Measurements from ENCODE around the gene UBE2Q2.
"Not testable (repeated sequence)": the region's sequence is repeated elsewhere in the genome, so short reads cannot be mapped to it uniquely, and the experiment has no call there.

The UBE2Q2 gene

GRCh38 chr15:75840659-75841058 is 2.6 kb upstream of the UBE2Q2 start:
- no peak for DNase-seq (ENCODE audit: low read depth)
- no peak overlapping the region for H3K4me3 ChIP-seq (ENCODE audit: low read depth, low read length)
- no peak for TF ChIP-seq CTCF (IDR thresholded peaks at IDR 0.05; ENCODE audit: low read depth, low read length, missing control alignments)

DNA sequence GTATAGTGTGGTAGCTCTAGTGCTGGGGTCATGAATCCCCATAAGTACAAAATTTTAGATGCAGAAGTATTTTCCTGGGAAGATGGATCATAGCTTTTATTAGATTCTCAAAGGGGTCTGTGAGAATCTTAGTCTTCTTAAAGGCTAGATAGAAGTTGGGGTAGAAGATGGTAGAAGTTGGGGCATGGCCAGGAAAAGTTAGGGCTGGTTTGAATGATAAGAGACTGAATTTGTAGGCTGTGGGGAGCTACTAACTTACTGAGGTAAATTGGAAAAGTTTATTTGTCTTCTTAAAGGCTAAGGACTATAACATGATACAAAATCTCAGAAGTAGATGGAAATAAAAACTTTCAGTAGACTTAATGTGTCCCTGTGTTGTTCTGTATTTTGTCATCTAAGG is 1.6 kb upstream of the UBE2Q2 start:
- H3K4me3 ChIP-seq (ENCODE audit: low read depth, low read length), result no peak overlapping the region
- no peak for TF ChIP-seq CTCF (IDR thresholded peaks at IDR 0.05; ENCODE audit: low read depth, low read length, missing control alignments)
- no peak for DNase-seq (ENCODE audit: low read depth)

- peak overlapping the region; percentile 86 for H3K4me3 ChIP-seq (ENCODE audit: low read depth, low read length)
- no peak for TF ChIP-seq CTCF (IDR thresholded peaks at IDR 0.05; ENCODE audit: low read depth, low read length, missing control alignments)
- DNase-seq (ENCODE audit: low read depth), result peak; percentile 18
Measured at GRCh38 chr15:75843678-75844581, 683 bp downstream of the UBE2Q2 start.

DNA sequence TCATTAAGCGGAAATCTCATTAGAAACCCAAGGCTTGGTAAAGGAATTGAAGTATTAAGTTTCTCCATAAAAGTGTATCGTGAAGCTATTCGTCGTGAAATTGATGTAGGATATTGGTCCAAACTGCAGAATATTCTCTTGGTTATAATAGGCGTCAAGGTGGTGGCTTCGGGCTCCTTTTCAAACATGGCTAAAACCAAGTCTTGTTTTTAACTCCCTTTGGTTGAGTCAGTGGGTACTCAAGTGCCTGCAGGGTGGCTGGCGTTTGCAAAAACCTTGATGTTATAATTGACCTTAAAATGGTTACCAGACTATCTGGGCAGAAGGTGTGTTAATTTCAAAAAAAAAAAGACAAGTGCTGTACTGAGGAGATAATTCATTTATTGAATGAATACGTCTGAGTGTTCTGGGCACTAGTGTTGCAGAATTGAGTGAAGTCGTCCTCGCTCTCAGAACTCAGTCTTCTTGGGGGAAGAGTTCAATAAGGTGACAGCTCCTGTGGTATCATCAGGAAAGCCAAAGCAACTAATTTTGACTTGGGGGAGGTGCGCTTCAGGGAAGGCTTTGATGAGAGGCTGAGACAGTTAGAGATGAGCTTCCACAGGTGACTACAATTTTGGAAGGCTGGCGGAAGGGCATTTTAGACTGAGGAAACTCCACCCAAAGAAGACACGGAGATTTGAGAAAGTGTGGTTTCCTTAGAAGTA is 1.5 kb downstream of the UBE2Q2 start:
- TF ChIP-seq CTCF (IDR thresholded peaks at IDR 0.05; ENCODE audit: low read depth, low read length, missing control alignments), result no peak
- DNase-seq (ENCODE audit: low read depth), result no peak

GRCh38 chr15:75849167-75849566 is 5.9 kb downstream of the UBE2Q2 start:
- no peak for TF ChIP-seq CTCF (IDR thresholded peaks at IDR 0.05; ENCODE audit: low read depth, low read length, missing control alignments)
- H3K4me3 ChIP-seq (ENCODE audit: low read depth, low read length), result no peak overlapping the region
- no peak for DNase-seq (ENCODE audit: low read depth)

More for the DNA sequence above, 1.5 kb downstream of the UBE2Q2 start:
- peak overlapping the region; percentile 86 for H3K4me3 ChIP-seq (ENCODE audit: low read depth, low read length)

- DNase-seq (ENCODE audit: low read depth), result no peak
- no peak overlapping the region for H3K4me3 ChIP-seq (ENCODE audit: low read depth, low read length)
- no peak for TF ChIP-seq CTCF (IDR thresholded peaks at IDR 0.05; ENCODE audit: low read depth, low read length, missing control alignments)
Measured at GRCh38 chr15:75850708-75851107, 7.5 kb downstream of the UBE2Q2 start.

DNA sequence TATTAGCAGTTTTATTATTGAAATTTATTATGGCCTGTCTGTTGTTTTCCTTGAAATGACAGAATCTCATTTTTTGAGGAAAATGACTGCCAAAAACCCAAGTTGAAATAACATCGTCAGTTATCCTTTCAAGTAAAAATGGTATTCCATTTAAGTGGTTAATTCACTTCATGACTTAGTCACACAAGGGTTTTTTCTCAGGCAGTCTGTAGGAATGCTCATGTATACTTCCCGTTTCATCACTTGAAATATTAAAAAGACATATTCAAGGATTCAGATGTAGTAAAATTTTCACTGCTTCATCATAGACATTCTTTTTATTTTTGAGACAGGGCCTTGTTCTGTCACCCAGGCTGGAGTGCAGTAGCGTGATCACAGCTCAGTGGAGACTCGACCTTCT is 8.3 kb downstream of the UBE2Q2 start:
- DNase-seq (ENCODE audit: low read depth); H3K4me3 ChIP-seq (ENCODE audit: low read depth, low read length): not testable (repeated sequence)

Measured in GM12864 (cell line).